GM20000 (cell line): ENCODE measurements around the gene CDKN2B.
A peak's percentile ranks its signal among the peaks of the same experiment; 100 is the strongest.

Experiments
- DNase-seq: peaks from one replicate; pipeline ENCODE4 v3.0.0; 2012; ENCODE audit warnings: low spot score
- CTCF ChIP-seq: IDR thresholded peaks from 2 replicates; pipeline ENCODE4 v1.5.1; 2012; ENCODE audit warnings: mild to moderate bottlenecking, control low read depth; ENCODE audit errors: extremely low read depth, missing control alignments

Gene CDKN2B

GRCh38 chr9:21996858-21997257 is 12.2 kb downstream of the CDKN2B start:
- no peak for DNase-seq
- TF ChIP-seq CTCF: no peak

- no peak for DNase-seq
- TF ChIP-seq CTCF: no peak
Measured at GRCh38 chr9:21996438-21996837, 12.7 kb downstream of the CDKN2B start.

- TF ChIP-seq CTCF: no peak
- DNase-seq: no peak
Measured at GRCh38 chr9:21995666-21996398, 13.3 kb downstream of the CDKN2B start.

- DNase-seq: peak; percentile 93
- no peak for TF ChIP-seq CTCF
Measured at GRCh38 chr9:21995006-21995665, 14.0 kb downstream of the CDKN2B start.

DNA sequence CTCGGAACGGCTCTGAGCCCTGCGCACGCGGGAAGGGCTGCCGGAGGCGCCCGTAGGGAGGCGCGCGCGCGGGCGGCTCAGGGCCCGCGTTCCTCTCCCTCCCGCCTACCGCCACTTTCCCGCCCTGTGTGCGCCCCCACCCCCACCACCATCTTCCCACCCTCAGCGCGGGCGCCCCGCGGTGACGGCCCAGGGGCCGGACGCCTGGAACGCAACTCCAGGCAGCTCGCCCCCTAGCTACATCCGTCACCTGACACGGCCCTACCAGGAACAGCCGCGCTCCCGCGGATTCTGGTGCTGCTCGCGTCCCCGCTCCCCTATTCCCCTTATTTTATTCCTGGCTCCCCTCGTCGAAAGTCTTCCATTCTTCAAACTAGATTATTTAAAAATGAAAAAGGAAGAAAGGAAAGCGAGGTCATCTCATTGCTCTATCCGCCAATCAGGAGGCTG is 14.5 kb downstream of the CDKN2B start, which contains the start of gene CDKN2B-AS1:
TSS of gene CDKN2B-AS1 (plus strand) at position 236 of the 450 bp plus-strand sequence.
- DNase-seq: peak; percentile 78
- peak; percentile 9 for TF ChIP-seq CTCF

DNA sequence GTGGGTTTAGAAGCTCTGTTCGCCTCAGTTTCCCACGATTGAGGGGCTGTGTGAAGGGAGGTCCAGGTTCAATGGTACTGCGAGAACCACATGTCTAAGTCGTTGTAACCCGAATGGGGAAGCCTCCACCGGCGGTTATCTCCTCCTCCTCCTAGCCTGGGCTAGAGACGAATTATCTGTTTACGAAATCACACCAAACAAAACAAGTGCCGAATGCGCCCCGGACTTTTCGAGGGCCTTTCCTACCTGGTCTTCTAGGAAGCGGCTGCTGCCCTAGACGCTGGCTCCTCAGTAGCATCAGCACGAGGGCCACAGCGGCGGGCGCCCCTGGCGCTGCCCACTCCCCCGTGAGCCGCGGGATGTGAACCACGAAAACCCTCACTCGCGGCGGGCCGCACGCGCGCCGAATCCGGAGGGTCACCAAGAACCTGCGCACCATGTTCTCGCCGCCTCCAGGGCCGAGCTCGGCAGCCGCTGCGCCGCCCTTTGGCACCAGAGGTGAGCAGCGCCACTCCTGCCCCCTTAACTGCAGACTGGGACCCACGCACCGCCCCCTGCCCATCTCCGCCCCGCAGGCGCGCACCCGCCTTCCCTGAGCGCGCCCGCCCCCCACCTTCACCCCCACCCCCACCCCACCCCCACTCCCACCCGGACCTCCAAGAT is 15.1 kb downstream of the CDKN2B start, which contains the start of gene CDKN2A:
TSS of gene CDKN2A (minus strand) at position 500 of the 663 bp plus-strand sequence.
- TF ChIP-seq CTCF: peak; percentile 19
- peak; percentile 74 for DNase-seq

GRCh38 chr9:21993007-21993406 is 16.1 kb downstream of the CDKN2B start:
- no peak for TF ChIP-seq CTCF
- DNase-seq: no peak
